ENCODE data around the gene RNF141. TPM values are rescaled to one million over a fixed set of nuclear protein-coding genes. Genes with fewer than 3 reads are reported as not detected.

Gene RNF141
- total RNA-seq, 2 donors from 2014 or later: 34.7 to 42.2 TPM

GRCh38 chr11:10550503-10551289, 9.7 kb upstream of the RNF141 start:
- TF ChIP-seq CTCF (conservative IDR thresholded peaks at IDR 0.05): no peak
- Histone ChIP-seq H3K9me3 (ENCODE audit: control insufficient read depth, low read length) (peaks cover 11% of the 10 kb centered on the region), H3K27ac (ENCODE audit: low read depth, low read length) (no peak overlapping the region), H3K27me3 (ENCODE audit: control insufficient read depth, insufficient read depth, low read length, poor library complexity, severe bottlenecking) (no peaks in the 10 kb centered on the region), H3K36me3 (ENCODE audit: control insufficient read depth, insufficient read depth, low read length) (no peaks in the 10 kb centered on the region), H3K4me1 (ENCODE audit: control insufficient read depth, insufficient read depth, low read length) (no peaks in the 10 kb centered on the region), H3K9ac (ENCODE audit: extremely low read depth, low read length, poor library complexity, severe bottlenecking) (no peak overlapping the region), H3K4me3 (ENCODE audit: low read length) (no peak overlapping the region)
- Mint-ChIP-seq H3K4me3 (no peak overlapping the region), H3K4me1 (no peaks in the 10 kb centered on the region), H3K9me3 (peaks cover 15% of the 10 kb centered on the region), H3K27me3 (ENCODE audit: insufficient read depth) (peaks cover 10% of the 10 kb centered on the region), H3K36me3 (ENCODE audit: low read depth) (no peaks in the 10 kb centered on the region), H3K27ac (no peak overlapping the region)
- WGBS, 2 experiments (ENCODE audit: insufficient coverage in 1 of 2, insufficient read length in 1 of 2): 92 to 100% methylated on average over 2 to 3 of the region's 3 CpGs
- DNase-seq: no peak

GRCh38 chr11:10544491-10545465, 3.8 kb upstream of the RNF141 start:
- Mint-ChIP-seq H3K4me1 (no peaks in the 10 kb centered on the region), H3K4me3 (no peak overlapping the region), H3K27me3 (ENCODE audit: insufficient read depth) (peaks cover 10% of the 10 kb centered on the region), H3K9me3 (peaks cover 1% of the 10 kb centered on the region), H3K27ac (no peak overlapping the region), H3K36me3 (ENCODE audit: low read depth) (no peaks in the 10 kb centered on the region)
- Histone ChIP-seq H3K9ac (ENCODE audit: extremely low read depth, low read length, poor library complexity, severe bottlenecking) (no peak overlapping the region), H3K27ac (ENCODE audit: low read depth, low read length) (no peak overlapping the region), H3K9me3 (ENCODE audit: control insufficient read depth, low read length) (peaks cover 4% of the 10 kb centered on the region), H3K4me3 (ENCODE audit: low read length) (no peak overlapping the region), H3K27me3 (ENCODE audit: control insufficient read depth, insufficient read depth, low read length, poor library complexity, severe bottlenecking) (no peaks in the 10 kb centered on the region), H3K36me3 (ENCODE audit: control insufficient read depth, insufficient read depth, low read length) (no peaks in the 10 kb centered on the region), H3K4me1 (ENCODE audit: control insufficient read depth, insufficient read depth, low read length) (no peaks in the 10 kb centered on the region)
- TF ChIP-seq CTCF (conservative IDR thresholded peaks at IDR 0.05): no peak
- no peak for DNase-seq
- 90 to 92% methylated on average over 6 to 7 of the region's 7 CpGs for whole genome bisulfite sequencing, 2 experiments (ENCODE audit: insufficient coverage in 1 of 2, insufficient read length in 1 of 2)

GRCh38 chr11:10543782-10544181, 2.8 kb upstream of the RNF141 start:
- no peak overlapping the region for H3K9ac ChIP-seq (ENCODE audit: extremely low read depth, low read length, poor library complexity, severe bottlenecking)
- TF ChIP-seq CTCF (conservative IDR thresholded peaks at IDR 0.05): no peak
- peaks cover 4% of the 10 kb centered on the region for H3K9me3 ChIP-seq (ENCODE audit: control insufficient read depth, low read length)
- no peaks in the 10 kb centered on the region for H3K36me3 ChIP-seq (ENCODE audit: control insufficient read depth, insufficient read depth, low read length)
- DNase-seq: no peak
- Mint-ChIP-seq H3K27me3 (ENCODE audit: insufficient read depth) (peaks cover 8% of the 10 kb centered on the region), H3K4me3 (no peak overlapping the region), H3K9me3 (peaks cover 1% of the 10 kb centered on the region), H3K27ac (no peak overlapping the region), H3K36me3 (ENCODE audit: low read depth) (no peaks in the 10 kb centered on the region), H3K4me1 (no peaks in the 10 kb centered on the region)
- no peak overlapping the region for H3K27ac ChIP-seq (ENCODE audit: low read depth, low read length)
- 97 to 100% methylated on average over 1 to 14 of the region's 14 CpGs for WGBS, 2 experiments (ENCODE audit: insufficient coverage in 1 of 2, insufficient read length in 1 of 2)
- no peak overlapping the region for H3K4me3 ChIP-seq (ENCODE audit: low read length)
- H3K27me3 ChIP-seq (ENCODE audit: control insufficient read depth, insufficient read depth, low read length, poor library complexity, severe bottlenecking): no peaks in the 10 kb centered on the region
- no peaks in the 10 kb centered on the region for H3K4me1 ChIP-seq (ENCODE audit: control insufficient read depth, insufficient read depth, low read length)

Data from endodermal cell (in vitro differentiated cells).